Measurements from ENCODE around the gene CAMKK1.

The CAMKK1 gene

DNA sequence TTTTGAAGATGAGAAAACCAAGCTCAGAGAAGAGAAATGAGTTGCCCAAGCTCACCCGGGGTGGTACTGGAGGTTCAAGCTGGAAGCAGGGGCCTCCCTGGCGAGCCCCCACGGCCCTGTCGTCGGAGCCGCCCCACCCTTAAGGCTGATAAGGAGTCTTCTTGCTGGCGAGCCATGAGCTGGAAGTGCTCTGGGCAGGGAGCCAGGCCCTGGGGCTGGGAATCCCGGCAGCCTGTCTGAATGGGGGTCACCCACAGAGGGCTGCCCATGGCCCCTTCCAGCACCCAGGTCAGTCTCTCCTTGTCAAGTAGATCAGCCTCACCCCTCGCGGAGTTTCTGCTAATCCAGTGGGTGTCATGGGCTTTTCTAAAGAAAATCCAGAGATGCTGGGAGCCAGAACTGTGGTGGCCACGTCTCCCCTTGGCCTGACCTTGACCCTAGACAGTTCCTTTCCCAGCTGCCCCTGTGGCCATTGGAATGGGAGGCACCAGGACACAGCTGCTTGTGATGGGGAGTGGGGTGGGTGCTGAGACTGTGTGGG lies 24.6 kb upstream of the CAMKK1 start:
- no peak for DNase-seq

DNA sequence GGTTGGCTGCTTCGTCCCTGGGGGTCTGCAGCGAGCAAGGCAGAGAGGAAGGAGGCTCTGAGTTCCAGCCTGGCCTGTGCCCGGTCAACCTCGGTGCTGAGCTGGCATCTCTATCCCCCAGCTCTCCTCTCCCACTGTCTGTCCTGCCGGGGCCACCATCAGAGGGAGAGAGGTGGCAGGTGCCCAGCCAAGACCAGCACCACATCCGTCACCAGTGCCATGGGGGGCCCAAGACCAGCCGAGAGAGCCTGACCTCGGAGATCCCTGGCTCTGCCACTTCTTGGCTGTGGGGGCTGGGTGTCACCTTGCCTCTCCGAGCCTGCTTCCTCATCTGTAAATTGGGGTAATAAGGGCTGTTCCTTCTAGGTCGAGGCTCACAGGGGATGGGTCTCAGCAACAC lies 24.0 kb upstream of the CAMKK1 start:
- DNase-seq: no peak

DNA sequence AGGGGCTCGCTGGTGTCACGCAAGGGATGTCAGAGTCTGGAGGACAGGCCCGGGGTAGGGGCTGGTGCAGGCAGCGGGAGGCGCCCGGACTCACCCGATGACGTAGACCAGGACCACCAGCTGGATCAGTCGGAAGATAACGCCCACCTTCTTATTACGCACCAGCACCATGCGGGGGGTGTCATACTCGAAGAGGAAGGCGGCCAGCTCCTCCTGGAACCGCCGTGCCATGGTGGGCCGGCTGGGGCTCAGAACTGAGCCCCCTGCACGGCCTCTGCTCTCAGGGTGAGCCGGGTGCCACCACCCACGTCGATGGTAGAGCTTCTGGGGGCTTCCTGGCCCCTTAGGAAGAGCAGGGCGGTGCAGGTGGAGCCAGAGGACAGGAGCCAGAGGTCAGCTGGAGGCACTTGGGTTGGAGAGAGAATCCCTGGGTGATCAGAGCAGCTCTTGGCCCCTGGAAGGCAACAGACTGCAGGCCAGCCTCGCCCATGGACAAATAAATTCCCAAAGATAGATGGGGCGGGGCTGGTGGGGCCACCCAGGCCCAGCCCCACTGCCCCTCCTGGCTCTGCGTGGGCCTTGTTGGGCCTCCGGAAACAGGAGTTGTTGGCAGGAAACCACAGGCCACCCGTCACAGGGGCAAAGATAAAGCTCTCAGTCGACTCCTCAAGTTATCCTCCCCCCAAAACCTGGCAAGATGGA lies 23.3 kb upstream of the CAMKK1 start, which contains the start of gene P2RX1:
Gene P2RX1, minus strand, starts transcription at position 471 of the 702 bp plus-strand sequence. Its CDS starts 240 bp downstream, at position 231.
- DNase-seq: no peak

DNA sequence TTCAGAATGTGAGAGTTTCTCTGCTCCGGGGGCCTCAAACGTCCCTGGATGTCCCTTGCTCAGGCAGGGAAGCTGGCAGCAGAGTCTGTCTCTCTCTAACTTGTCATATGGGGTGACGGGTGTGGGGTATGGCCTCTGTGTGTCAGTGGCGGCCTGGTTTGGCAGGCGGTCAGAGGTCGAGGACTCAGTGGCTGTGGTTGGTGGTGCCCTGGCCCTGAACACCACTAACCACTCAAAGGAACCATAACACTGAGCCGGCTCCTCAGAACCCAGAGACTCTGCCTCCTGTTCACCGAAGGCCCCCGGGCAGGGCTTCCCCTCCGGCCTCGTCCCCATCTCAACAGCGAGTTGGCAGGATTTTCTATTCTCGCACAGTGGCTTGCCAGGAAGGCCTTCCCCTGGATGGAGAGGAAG lies 22.7 kb upstream of the CAMKK1 start:
- DNase-seq: no peak

DNA sequence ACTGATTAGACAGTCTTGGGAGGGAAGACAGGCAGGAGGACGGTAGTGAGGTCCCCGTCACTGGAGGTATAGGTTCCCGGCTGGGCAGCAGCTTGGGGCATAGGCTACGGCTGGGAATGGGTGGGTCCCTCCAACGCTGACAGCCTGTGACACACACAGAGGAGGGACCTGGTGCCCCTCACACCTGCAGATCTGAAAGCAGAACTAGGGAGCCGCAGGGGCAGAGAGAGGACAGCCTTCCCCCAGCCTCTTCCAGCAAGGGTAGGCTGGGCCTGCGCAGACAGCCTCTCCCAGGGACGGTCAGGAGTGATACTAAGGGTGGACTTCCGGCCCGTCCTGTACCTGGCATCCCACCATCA lies 21.4 kb upstream of the CAMKK1 start:
- DNase-seq: no peak

DNA sequence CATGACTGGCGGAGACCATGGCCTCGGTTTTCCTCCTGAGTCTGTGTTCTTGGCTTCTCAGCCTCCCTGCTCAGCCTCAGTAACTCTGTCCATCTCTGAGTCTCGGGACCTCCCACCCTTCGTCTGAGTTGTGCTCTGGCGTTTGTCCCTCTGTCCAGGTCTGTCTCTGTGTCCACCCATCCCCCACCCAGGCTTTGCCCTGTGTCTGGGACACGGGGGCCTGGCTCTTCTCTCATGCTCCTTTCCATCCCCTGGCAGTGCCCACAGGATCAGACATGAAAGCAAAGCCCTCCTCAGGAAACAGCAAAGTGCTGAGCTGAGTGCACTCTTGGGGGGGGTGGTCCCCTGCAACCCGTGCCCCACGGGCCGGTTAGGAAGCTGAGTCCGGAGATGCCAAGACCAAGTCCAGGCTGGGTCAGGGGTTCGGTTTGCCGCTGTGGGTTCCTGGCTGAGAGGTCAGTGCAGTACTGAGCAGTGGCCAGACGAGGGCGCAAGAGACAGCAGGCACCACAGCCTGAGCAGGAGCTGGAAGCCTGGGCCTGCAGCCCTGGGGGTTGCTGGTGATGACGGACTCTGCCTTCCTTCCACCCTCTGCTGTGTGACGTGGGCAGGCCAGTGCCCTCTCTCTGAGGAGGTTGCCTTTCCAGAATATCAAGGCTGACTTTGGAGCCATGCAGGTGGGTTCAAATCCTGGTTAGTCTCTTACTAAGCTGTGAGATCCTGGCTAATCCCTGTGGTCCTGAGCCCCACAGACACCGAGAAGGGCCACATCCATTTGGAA lies 20.9 kb upstream of the CAMKK1 start:
- DNase-seq: peak; percentile 33 to 58

DNA sequence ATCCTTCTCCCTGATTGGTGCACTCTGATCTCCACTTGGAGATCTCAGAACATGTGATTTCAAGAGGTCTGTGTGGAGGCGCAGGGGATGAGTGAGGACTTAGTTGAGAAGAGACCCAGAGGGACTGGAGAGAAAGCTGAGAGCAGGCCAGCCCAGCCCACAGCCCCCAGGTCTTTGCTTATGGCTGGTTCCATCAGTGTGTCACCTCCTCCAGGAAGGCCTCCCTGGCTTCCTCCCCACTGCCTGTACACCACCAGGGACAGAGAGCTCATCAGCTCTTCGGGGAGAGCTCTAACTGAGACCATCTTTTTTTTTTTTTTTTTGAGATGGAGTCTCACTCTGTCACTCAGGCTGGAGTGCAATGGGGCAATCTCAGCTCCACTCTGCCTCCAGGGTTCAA lies 20.0 kb upstream of the CAMKK1 start:
- no peak for DNase-seq

DNA sequence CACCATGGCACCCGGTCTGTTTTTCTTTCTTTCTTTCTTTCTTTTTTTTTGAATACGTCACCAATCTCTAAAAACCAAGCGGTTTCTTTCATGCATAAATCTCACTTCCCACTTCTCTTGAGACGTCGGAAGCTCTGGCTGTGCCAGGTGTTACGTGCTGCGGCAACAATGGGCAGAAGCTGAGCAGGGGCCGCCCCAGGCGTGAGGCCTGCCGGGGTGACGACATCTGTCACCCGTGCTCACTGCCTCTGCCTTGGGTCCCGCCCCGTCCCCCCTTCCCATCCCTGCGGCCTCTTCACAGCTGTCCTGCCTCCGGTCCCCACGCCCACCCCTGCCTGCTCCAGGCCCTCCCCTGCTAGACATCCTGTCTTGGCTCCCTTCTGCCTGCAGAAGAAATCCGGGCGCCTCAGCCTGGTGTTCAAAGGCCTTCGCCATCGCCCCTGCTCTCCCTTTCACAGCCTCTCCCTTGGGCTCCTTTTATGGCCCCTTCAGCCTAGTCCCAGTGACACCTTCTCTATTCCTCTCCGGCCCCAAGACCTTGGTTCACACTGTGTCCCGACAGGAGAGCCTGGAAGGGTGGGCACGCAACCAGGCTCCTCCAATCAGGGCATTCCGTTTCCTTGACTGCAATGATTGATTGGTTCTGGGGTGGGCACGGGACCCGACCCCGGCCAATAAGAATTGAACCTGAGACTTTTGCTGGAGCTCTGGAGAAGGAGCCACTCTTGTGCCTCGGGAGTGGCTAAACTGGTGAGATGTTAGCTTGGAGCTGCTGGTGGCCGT lies 18.6 kb upstream of the CAMKK1 start:
- no peak for DNase-seq

DNA sequence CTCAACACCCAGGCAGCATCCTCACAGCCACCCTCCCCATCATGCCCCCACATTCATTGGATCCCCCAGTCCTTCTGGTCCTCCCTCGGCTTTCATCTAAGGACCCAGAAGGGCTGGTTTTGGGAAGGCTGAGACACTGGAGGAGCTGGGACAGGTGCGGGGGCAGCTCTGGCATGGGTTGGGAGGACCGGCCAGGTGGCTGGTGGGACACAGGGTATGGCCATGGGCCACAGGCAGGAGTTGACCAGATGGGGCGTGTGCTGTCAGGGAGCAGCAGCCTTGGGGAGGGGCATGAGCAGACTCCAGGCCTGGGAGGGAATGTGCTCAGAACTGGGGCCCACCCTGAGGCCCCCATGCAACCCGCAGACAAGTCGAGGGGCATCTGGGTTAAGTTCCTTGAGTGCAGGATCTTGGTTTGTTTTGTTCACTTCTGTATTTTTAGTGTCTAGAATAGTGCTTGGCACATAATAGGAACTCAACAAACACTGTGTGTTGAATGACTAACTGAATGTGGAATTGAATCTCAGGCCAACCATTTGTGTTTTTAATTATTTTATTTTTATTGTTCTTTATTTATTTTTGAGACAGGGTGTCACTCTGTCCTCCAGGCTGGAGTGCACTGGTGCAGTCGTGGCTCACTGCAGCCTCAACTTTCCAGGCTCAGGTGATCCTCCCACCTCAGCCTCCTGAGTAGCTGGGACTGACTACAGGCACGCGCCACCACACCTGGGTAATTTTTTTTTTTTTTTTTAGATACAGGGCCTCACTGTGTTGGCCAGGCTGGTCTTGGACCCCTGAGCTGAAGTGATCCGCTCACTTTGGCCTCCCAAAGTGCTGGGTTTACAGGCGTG lies 17.8 kb upstream of the CAMKK1 start:
- DNase-seq: no peak

DNA sequence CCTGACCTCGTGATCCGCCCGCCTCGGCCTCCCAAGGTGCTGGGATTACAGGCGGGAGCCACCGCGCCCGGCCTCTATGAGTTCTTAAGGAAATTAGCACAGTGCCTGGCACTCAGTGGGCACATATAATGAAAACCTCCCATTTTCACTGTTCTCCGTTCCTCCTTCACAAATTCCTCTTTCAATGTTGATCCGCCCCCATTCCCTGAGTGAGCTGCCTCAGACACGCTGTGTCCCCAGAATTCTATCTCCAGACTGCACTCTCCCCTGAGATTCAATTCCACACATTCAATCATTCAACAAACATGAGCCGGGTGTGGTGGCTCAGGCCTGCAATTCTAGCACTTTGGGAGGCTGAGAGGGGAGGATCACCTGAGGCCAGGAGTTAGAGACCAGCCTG lies 16.4 kb upstream of the CAMKK1 start:
- no peak for DNase-seq

DNA sequence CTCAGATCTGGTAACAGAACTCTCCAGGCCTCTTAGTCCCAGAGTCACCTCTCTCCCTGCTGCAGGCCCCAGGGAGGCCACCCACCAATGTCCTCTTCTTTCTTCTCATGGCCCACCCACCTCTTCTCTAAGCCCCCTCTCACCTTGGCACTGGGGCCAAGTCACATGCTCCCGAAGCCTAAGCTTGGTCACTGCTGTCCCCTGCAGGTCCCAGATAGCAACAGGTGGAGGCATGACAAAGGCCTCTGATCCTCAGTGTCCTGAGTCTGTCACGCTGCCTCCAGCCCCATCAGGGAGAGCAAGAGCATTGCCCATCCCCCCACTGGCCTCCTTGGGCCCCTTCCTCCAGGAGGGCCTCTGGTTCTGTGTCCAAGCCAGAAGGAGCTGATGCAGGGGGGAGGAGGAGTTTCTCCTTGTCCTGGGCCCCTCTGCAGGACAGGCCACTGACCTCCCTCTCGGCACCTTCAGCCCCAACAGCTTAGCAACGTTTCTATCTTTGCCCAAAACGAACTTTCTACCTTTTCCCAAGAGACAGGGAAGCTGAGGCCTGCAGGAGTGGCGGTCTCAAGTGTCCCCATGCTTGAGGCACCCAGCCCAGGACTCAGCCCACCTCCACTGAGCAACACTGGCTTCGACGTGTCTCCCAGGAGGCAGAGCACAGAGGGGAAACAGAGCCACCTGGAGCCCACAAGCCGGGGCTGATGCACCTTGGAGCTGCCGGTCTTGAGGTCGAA lies 14.8 kb upstream of the CAMKK1 start:
- DNase-seq: no peak

DNA sequence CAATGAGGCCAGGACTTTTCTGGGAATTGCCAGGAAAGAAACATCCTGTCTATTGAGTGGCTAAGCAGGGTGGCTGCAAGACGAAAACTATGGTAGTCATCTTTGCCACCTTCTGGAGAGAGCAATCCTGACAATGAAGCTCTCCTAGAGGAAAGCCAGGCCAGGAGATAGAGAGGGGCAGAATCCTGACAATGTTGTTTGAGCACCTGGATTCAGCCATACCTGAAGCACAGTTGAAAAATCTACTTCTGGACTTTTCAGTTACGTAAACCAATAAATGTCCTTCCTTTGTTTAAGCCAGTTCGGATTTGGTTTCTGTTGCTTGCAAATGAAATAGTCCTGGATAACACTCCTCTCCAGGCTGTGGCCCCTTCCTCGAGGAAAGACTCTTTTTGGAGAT lies 14.0 kb upstream of the CAMKK1 start:
- no peak for DNase-seq

DNA sequence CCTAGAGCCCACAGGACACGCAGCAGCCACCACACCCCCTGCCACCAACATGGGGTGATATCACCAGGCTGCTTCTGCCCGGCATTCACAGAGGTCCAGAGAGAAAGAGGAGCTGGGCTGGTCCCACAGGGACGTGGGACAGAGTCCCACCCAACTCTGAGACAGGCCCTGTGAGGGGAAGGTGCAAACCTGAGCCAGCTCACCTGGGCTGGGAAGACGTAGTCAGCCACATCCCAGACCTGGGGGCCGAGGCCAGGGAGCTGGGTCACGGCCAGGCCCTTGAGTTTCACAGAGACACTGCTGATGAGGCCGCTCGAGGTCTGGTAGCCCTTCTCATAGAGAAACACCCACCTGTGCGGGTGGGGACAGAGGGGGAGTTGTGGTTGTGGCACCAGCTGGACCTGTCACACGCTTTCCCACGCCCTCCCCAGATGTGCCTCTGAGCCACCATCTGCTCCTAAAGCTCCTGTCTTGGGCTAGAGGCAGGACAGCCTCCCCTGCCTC lies 12.2 kb upstream of the CAMKK1 start:
- no peak for DNase-seq

DNA sequence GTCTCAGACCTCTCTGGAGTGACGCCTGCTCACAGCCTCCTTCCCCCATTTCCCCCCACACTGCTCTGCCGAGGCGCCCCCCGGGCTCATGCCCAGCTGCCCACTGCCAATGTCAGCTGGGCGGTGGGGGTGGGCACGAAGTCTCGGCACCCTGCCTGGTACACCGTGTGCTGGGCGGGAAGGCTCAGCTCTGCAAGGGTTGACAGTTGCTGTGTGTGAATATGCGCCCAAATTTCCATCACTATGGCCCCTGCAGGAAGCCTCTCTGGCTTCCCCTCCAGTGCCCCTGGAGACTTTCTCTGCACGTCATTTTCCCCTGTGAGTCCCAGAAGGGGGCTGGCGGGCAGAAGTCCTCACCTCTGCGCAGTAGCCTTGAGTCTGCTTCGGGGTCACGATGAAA lies 11.6 kb upstream of the CAMKK1 start:
- no peak for DNase-seq

DNA sequence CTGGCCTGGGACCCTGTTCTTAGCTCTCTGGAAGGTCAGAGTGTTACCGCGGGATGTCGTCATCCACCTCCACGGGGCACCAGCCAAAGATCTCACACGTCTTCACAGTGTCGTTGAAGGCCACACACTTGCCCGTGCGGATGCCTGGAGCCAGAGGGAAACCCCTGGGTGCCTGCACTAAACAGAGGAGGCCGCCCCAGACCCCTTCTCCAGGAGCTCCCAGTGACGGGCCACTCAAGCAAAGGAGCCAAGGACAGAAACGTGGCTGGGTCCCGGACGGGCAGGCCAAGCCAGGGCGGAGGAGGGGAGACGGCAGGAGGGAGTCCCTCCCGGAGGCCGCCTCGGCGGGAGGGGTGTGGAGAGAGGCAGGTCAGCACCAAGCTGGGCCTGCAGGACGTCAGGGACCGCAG lies 11.0 kb upstream of the CAMKK1 start:
- DNase-seq: no peak

DNA sequence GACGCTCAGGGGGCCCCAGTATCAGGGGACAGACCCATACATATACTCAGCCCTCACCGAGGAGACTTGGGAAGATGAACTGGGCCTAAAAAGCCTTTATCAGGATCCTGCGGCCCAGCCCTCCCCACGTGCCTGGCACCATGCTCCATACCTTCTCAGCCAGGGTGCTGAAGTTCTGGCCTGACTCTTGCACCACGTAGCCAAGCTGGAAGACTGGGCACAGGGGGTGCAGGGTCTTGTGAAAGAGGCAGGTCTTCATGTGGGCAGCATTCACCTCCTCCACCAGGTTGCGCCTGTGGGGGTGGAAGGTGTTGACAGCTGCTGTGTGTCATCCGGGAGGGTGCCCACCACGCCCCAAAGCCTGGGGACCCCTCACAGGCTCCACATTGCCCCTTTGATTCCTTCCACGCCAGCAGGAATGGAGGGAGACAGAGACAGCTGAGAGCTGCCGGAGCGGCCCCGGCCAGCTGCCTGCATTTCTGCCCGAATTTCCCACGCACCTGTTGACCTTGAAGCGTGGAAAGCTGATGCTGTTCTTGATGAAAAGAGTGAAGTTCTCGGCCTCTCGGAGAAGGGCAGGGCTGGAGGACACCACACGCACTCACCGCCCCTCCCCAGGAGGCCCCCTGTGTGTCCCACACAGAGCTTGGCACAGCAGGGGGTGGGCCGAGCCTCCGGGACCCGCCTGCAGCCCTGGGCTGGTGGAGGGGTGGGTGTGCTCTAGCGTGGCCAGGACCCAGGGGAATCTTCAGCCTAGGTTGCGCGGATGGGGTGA lies 10.4 kb upstream of the CAMKK1 start:
- DNase-seq: no peak

DNA sequence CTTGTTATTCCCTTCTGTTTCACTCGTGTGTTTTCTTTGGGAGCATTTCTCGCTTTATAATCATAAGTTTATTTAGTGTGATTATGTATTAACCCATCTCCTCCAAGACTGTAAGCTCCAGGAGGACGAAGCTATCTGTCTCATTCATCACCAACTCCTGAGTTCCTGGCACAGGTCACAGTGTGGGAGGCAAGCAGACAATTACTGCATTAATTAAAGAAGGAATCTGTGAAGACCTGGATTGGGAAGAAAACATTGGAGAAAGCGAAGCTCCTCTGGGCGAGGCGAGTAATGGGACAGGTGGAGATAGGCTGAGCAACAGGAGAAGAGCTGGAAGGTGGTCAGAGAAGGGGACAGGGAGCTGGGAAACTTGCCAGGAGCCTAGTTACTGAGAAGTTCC lies 7.8 kb upstream of the CAMKK1 start:
- no peak for DNase-seq

DNA sequence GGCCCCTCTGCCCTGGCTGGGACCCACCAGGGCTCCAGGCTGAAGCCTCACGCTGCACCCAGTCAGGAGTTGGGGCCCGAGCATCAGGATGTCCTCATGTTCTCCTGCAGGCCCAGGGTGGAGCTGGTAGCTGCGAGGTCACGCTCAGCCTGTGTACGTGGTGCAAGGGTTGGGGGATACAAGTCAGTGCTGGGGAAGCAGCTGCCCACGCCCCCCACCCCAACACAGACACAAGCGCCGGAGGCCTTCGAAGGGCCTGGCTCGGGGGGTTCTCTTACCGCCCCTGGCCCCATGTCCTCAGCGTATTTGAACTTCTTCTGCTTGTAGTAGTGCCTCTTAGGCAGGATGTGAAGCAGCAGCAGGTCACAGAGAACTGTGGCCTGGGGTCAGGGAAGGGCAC lies 4.9 kb upstream of the CAMKK1 start:
- no peak for DNase-seq

DNA sequence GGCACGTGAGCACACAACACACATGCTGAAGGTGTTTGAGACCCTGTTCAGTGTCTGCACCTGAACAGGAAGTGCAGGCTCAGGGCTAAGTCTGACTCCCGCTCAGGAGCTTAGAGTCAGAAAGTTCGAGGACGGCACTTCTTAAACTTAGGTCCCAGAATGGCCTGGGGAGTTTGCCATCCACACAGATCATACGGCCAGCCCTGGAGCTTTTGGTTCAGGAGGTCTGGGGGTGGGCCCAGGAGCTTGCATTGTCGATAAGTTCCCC lies 4.0 kb upstream of the CAMKK1 start:
- DNase-seq: no peak

DNA sequence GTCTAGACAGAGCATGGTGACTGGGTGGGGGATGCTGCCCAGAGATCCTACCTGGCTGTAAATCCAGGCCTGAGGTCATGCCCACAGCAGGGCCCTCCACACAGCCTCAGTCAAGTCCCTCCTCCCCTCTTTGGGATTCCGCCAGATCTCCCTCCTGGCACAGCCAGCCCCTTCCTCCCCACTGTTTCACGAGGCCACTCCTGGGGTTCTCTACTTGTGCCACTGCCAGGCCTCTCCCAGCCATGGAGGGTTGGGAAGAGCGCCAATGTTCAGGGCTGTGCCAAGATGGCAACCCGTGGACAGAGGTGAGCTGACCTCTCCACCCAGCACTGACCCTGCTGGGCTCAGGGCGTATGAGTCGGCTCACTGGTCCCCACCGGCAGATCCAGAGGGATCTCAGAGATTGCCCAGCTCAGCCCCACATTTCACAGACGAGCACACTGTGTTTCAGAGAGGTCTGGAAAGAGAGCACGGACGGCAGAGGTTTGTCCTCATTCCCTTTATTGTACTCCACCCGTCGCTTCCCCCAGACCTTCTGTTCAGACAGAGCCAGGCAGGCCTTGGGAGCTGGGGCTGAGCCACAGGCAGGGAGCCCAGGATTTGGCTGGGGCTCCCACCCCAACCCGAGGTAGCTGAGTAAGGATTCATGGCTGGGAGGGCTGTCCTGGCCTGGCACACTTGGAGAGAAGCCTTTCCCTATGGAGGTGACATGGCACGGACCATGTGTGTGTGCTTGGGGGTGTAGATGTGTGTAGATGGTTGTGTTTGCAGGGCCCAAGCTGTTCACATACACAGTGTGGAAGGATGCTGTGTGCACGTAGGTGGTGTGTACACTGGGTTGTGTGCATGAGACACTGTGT lies 3.5 kb upstream of the CAMKK1 start:
- no peak for DNase-seq
